SKM-1 (cell line): ENCODE results near the gene POTEF.
"Not testable (repeated sequence)": the region's sequence is repeated elsewhere in the genome, so short reads cannot be mapped to it uniquely, and the experiment has no call there.

ENCODE experiments used
- DNase-seq: peaks from one replicate; lab custom pipeline; 2025; ENCODE audit not compliant: unreplicated experiment; lab: John Stamatoyannopoulos, UW

POTEF gene

DNA sequence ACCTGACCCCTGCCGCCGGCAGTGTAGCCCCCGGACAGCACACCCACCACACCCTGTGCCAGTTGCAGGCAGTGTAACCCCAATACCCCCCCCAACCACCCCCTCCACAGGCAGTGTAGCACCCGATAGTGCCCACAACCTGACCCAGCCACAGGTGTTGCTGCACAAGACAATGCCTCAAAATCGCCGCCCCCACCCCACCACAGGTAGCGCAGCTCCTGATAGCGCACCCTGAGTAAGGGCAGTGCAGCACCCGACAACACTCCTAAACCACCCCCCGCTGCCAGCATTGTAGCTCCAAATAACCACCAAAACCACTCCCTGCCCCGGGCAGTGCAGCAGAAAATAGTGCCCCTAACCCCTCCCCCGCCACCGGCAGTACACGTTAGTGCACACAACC, 558 bp downstream of the POTEF start:
- not testable (repeated sequence) for DNase-seq

DNA sequence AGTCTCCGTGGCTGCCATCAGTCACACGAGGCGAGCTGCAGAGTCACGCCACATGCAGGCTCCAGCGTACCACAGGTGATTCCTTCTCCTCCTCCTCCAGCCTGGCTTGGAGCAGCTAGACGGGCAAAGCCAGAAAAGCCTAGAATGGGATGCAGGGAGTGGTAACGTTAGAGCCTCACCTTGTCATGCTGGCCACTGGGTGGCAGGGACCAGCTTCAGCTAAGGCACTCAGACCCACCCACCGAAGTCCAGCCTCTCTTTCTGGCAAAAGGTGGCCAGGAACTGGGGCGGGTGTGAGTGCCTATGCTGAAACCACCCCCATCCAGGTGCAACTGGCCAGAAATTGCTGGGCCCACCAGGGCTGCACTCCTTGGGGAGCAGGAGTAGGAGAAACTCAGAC, 1.3 kb downstream of the POTEF start:
- DNase-seq = not testable (repeated sequence)

DNA sequence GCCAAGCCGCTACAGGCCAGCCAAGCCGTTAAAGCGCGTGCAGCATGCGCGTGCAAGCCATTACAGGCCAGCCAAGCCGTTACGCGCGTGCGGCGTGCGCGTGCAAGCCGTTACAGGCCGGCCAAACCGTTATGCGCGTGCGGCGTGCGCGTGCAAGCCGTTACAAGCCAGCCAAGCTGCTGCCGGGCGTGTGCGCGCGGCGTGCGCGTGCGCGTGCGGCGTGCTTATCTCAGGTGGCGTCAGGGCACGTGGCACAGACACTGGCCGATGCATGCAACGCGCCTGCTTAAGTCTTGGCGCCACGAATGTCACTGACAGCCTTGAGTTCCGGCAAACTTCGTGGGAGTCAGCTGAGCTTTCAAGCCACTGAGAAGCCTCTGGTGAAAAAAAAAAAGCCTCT, 8.1 kb downstream of the POTEF start:
- not testable (repeated sequence) for DNase-seq

- DNase-seq = not testable (repeated sequence)
These were observed 26.2 kb downstream of the POTEF start for GRCh38 chr2:130102597-130103363.

GRCh38 chr2:130062645-130063044, 66.4 kb downstream of the POTEF start:
- DNase-seq = not testable (repeated sequence)

DNA sequence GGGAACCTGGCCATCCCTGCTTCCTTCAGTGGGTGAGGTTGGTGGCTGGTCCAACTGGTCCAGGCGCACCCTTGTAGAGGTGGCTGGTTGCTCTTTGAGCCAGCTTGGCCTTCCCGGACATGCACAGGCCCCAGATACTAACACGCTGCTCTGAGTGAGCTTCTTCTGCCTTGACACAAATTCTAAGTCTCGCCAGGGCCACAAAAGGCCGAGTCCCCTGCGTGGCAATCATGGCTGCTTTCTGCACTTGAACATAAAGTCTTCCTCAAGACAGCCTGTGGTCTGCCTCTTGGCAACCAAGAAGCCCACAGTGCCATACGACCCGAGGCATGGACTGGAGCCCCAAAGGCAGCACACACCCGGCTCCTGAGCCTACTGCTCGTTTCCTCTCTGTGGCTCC, 69.0 kb downstream of the POTEF start:
- DNase-seq = not testable (repeated sequence)

- not testable (repeated sequence) for DNase-seq
These were observed 72.7 kb downstream of the POTEF start for GRCh38 chr2:130056336-130056735.

GRCh38 chr2:130053217-130053911, 75.7 kb downstream of the POTEF start:
- not testable (repeated sequence) for DNase-seq

DNA sequence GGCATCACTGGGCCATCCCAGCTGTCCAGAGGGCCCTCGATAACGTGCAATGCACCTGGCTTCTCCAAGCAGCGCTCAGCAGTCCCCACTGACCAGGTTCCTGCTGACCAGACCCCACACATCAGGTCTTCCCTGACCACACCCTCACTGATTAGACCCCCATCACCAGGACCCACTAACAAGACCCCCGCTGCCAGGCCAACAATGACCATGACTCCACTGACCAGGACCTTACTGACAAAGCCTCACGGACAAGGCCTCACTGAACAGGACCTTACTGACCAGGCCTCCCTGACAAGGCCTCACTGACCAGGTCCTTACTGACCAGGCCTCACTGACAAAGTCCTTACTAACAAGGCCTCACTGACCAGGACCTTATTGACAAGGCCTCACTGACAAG, 76.6 kb downstream of the POTEF start:
- DNase-seq = not testable (repeated sequence)

DNA sequence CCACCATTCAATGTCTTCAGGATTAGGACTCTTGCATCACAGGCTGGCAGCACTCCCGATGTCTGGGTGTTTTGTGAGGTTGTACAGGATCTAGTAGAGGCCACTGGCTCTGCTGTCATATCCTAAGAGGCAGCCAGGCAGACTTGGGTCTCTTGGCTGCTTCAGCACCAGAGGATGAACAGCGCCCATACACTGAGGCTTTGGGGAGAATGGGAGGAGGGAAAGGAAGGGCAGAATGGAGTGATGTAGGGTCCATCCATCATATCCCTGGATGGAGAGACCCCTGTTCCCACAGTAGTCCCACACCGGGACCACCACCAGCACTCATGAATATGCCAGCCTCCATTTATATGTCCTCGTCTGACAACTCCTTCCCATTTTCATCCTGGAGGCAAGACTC, 80.6 kb downstream of the POTEF start:
- not testable (repeated sequence) for DNase-seq

DNA sequence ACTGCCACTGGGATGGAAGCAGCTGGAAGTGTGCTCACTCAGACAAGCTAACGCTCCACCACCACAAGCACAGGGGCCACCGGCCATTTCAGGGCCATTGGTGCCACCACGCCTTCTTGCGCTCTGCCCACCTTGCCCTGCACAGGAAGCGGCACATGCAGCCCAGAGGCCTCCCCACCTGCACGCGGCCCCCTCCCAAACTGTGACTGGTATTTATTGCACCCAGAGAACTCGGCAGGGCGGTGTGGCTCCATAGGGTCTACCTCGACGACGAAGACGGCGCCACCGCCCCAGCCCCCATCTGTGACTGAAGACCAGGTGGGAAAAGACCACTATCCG, 90.8 kb downstream of the POTEF start:
- DNase-seq = not testable (repeated sequence)

DNA sequence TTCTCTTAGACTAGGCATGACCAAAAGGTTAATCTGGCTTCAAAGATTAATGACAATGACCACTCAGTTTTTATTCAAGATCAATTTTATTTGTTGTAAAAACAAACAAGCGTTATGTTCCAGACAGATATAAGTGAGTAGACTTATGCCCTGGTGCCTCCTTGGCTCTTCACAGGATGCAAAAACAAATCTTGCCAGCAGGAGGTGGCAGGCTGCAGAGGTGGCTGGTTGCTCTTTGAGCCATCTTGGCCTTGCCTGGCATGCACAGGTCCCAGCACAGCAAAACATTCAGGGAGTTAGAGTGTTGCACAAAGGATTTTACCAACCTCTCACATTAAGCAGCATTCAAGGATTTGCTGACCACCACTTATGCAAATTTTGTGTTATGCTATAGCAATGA, 103.1 kb downstream of the POTEF start:
- DNase-seq = not testable (repeated sequence)
